Measurements from ENCODE around the gene WNT16. TPM values are rescaled to one million over a fixed set of nuclear protein-coding genes. Genes with fewer than 3 reads are reported as not detected.
A peak's percentile ranks its signal among the peaks of the same experiment; 100 is the strongest.

WNT16 gene, protein sequence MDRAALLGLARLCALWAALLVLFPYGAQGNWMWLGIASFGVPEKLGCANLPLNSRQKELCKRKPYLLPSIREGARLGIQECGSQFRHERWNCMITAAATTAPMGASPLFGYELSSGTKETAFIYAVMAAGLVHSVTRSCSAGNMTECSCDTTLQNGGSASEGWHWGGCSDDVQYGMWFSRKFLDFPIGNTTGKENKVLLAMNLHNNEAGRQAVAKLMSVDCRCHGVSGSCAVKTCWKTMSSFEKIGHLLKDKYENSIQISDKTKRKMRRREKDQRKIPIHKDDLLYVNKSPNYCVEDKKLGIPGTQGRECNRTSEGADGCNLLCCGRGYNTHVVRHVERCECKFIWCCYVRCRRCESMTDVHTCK
- not detected for total RNA-seq
- long read RNA-seq = 0 reads

DNA sequence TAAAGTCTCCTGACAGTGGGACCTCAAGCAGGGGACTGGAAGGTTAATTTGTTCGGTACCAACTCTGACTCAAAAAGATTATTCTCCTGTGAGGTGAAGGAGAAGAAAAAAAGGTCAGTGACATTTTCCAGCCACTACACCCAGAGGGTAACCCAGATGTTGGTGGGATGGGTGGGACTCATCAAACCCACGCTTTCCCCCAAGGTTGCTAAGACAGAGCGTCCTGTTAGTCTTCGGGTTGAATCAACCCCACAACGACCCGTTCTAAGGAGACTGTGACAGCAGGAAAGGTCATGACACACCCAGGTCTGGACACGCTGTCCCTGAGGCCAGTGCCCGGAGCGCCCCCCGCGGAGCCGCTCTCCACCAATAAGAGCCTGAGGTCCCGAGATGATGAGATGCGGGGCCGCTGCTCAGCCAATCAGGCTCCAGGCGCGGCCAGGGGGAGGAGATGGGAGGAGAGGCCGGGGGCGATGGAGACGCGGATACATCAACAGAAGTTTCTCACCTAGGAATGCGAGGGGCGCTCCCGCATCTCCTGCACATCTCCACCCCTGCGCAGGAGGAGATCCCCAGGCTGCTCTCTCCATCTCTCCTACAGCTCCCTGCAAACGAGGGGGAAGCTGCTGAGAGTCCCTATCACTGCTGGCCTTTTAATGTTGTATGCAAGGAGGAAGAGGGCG is at the start of gene WNT16:
WNT16 (plus strand) TSS at position 493 of the 683 bp plus-strand sequence. CDS start 293 bp downstream, outside the sequence.
- TF ChIP-seq, protein P1, sequence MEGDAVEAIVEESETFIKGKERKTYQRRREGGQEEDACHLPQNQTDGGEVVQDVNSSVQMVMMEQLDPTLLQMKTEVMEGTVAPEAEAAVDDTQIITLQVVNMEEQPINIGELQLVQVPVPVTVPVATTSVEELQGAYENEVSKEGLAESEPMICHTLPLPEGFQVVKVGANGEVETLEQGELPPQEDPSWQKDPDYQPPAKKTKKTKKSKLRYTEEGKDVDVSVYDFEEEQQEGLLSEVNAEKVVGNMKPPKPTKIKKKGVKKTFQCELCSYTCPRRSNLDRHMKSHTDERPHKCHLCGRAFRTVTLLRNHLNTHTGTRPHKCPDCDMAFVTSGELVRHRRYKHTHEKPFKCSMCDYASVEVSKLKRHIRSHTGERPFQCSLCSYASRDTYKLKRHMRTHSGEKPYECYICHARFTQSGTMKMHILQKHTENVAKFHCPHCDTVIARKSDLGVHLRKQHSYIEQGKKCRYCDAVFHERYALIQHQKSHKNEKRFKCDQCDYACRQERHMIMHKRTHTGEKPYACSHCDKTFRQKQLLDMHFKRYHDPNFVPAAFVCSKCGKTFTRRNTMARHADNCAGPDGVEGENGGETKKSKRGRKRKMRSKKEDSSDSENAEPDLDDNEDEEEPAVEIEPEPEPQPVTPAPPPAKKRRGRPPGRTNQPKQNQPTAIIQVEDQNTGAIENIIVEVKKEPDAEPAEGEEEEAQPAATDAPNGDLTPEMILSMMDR (IDR thresholded peaks at IDR 0.05) = no peak
- no peaks in the 10 kb centered on the region for H3K9me3 ChIP-seq
- peak; percentile 39 for DNase-seq
- H3K4me1 ChIP-seq = peaks cover 12% of the 10 kb centered on the region
- peak; percentile 15 to 23 for ATAC-seq
- no peak within 1 kb of the TSS for H3K27ac ChIP-seq
- peak within 1 kb of the TSS; percentile 36 for H3K4me3 ChIP-seq
- no peaks in the 10 kb centered on the region for H3K36me3 ChIP-seq
- intact Hi-C loops (cut with DNase I) = no loop called here
- H3K27me3 ChIP-seq (ENCODE audit: low read depth) = peaks cover 58% of the 10 kb centered on the region

DNA sequence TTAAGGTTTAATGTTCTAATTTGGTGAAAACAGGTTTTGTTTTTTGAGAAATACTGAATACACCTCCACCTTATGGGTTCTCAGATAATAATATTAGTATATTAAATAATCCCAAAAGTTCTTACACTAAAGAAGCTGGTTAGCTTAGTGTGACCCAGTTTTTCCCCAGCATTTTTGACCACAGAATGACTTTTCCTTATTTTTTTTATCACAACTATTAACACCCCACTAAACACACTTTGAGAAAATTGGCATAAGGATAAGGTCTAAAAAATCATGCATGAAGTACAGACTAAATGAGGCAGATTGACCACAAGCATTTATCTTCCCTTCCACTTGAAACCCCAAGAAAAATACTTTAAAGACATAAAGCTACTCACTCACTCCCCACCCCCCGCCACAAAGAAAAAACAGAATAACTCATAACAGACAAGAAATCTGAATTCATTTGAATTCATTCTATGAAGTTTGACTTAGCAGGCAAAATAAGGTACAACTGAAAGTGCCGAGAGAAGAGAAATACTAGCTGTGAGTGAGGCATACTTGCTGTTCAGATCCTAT is 49.7 kb upstream of the WNT16 start:
- no peak for ATAC-seq
- Histone ChIP-seq H3K27me3 (ENCODE audit: low read depth) (no peaks in the 10 kb centered on the region), H3K9me3 (no peaks in the 10 kb centered on the region), H3K4me3 (no peak overlapping the region), H3K36me3 (no peaks in the 10 kb centered on the region), H3K4me1 (no peaks in the 10 kb centered on the region), H3K27ac (no peak overlapping the region)
- TF ChIP-seq, protein P1 (IDR thresholded peaks at IDR 0.05) = no peak
- DNase-seq = no peak
- intact Hi-C loops (cut with DNase I) = no loop called here

DNA sequence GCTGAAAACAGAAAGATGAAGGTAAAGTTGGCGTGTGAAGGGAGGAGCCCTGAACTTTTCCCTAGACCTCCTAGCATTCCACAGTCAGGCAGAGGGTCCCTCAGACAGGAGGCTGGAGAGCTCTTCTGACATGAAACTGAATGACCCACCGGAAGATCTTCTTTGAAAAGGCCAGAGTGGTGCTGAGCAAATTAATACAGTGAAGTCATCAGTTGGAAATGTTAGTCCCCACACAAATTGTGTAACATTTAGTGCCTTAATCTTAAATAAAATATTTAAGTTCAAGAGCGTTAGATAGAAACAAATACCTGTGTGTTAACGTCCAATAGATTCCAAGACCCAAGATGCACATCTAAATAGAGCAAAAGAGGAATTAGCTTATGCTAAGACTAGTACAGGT is 49.0 kb upstream of the WNT16 start:
- ATAC-seq = no peak
- no peaks in the 10 kb centered on the region for H3K4me1 ChIP-seq
- DNase-seq = no peak
- intact Hi-C loops (cut with DNase I) = no loop called here
- TF ChIP-seq, protein P1 (IDR thresholded peaks at IDR 0.05) = no peak
- no peaks in the 10 kb centered on the region for H3K9me3 ChIP-seq
- H3K27ac ChIP-seq = no peak overlapping the region
- H3K4me3 ChIP-seq = no peak overlapping the region
- H3K27me3 ChIP-seq (ENCODE audit: low read depth) = no peaks in the 10 kb centered on the region
- no peaks in the 10 kb centered on the region for H3K36me3 ChIP-seq

DNA sequence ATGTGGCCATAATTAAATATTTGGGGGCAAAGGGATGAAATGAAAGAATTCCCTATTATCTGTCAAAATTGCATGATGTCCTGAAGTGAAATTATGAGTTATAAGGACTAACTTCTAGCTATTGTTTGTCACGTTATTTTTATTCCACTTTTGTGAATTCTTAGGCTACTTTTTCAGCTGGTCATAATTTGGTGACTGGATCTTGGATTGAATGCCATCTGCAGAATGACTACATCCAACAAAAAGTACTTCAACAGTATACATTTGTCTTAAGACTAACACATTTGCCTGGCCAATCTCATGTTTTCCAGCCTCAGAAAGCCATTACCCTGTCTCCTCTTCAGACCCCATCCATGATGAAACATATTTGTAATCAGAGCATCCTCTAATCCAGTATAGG is 48.1 kb upstream of the WNT16 start:
- TF ChIP-seq, protein P1 (IDR thresholded peaks at IDR 0.05) = no peak

DNA sequence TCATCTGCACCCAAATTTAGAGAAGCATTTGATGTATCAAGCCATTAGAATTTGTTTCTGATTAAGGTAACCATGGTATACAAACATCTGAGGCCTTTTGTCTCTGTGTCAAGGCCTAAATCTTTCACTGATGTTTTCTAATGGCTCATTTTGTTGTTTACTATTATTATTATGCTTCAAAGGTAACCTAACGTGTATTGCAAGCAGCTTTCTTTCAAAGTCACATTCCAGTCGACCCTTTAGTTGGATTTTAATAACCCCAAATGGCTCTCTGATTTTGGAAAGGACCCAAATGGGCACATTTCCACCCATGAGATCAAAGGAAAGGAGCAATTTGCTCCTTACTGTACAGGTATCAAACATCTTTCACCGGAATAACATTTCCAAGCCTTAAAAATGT is 46.7 kb upstream of the WNT16 start:
- no peaks in the 10 kb centered on the region for H3K4me1 ChIP-seq
- intact Hi-C loops (cut with DNase I) = no loop called here
- TF ChIP-seq, protein P1 (IDR thresholded peaks at IDR 0.05) = no peak
- H3K27me3 ChIP-seq (ENCODE audit: low read depth) = no peaks in the 10 kb centered on the region
- DNase-seq = no peak
- ATAC-seq = no peak
- H3K4me3 ChIP-seq = no peak overlapping the region
- no peaks in the 10 kb centered on the region for H3K9me3 ChIP-seq
- no peaks in the 10 kb centered on the region for H3K36me3 ChIP-seq
- no peak overlapping the region for H3K27ac ChIP-seq

More for the DNA sequence above, 48.1 kb upstream of the WNT16 start:
- no peaks in the 10 kb centered on the region for H3K9me3 ChIP-seq
- H3K27ac ChIP-seq = no peak overlapping the region
- no peaks in the 10 kb centered on the region for H3K4me1 ChIP-seq
- no peak overlapping the region for H3K4me3 ChIP-seq
- DNase-seq (no peak), ATAC-seq (no peak)
- intact Hi-C loops (cut with DNase I) = no loop called here
- no peaks in the 10 kb centered on the region for H3K36me3 ChIP-seq
- H3K27me3 ChIP-seq (ENCODE audit: low read depth) = no peaks in the 10 kb centered on the region
